Astrocyte (in vitro differentiated cells and primary cell): ENCODE results near the gene NAALADL1. TPM values are rescaled to one million over a fixed set of nuclear protein-coding genes. Genes with fewer than 3 reads are reported as not detected.

Experiments
- DNase-seq: peaks from one replicate; pipeline ENCODE4 v3.0.0-alpha.2; 2010; ENCODE audit warnings: low read depth
- FAIRE-seq: peaks from 2 replicates; lab custom pipeline; 2011; peaks lifted over from hg19 to GRCh38; lab: Jason Lieb, UNC
- H2AFZ ChIP-seq: 2 replicates; pipeline ENCODE4 v1.6.0; 2012; ENCODE audit warnings: low read depth, low read length, inconsistent platforms
- H3K27ac ChIP-seq: 2 replicates; pipeline ENCODE4 v1.5.1; 2011; ENCODE audit warnings: low read depth, low read length, inconsistent platforms
- H3K27me3 ChIP-seq: 2 replicates; pipeline ENCODE4 v1.6.0; 2011; ENCODE audit warnings: low read length, inconsistent platforms; ENCODE audit not compliant: insufficient read depth
- H3K36me3 ChIP-seq: 2 replicates; pipeline ENCODE4 v1.5.1; 2011; ENCODE audit warnings: low read length, inconsistent platforms; ENCODE audit not compliant: insufficient read depth
- H3K4me1 ChIP-seq: 2 replicates; pipeline ENCODE4 v1.5.1; 2011; ENCODE audit warnings: low read length, inconsistent platforms; ENCODE audit not compliant: insufficient read depth
- H3K4me2 ChIP-seq: 2 replicates; pipeline ENCODE4 v1.6.0; 2012; ENCODE audit warnings: low read length, inconsistent platforms
- H3K4me3 ChIP-seq: 2 replicates; pipeline ENCODE4 v1.5.1; 2011; ENCODE audit warnings: low read depth, mild to moderate bottlenecking, low read length, inconsistent platforms; ENCODE audit not compliant: insufficient read depth
- H3K79me2 ChIP-seq: 2 replicates; pipeline ENCODE4 v1.6.0; 2012; ENCODE audit warnings: mild to moderate bottlenecking, low read length, inconsistent platforms; ENCODE audit not compliant: insufficient read depth
- H3K9ac ChIP-seq: 2 replicates; pipeline ENCODE4 v1.6.0; 2012; ENCODE audit warnings: mild to moderate bottlenecking, low read length, inconsistent platforms
- H3K9me3 ChIP-seq: 2 replicates; pipeline ENCODE4 v1.5.1; 2012; ENCODE audit warnings: low read depth, mild to moderate bottlenecking, low read length, inconsistent platforms; ENCODE audit not compliant: insufficient read depth
- H4K20me1 ChIP-seq: 2 replicates; pipeline ENCODE4 v1.6.0; 2012; ENCODE audit warnings: low read length, inconsistent platforms; ENCODE audit not compliant: insufficient read depth
- H3K27ac Mint-ChIP-seq: one replicate; pipeline ENCODE4 v1.8.0; 2021; ENCODE audit warnings: mild to moderate bottlenecking, mixed read lengths; ENCODE audit not compliant: unreplicated experiment
- H3K27me3 Mint-ChIP-seq: one replicate; pipeline ENCODE4 v1.8.0; 2021; ENCODE audit warnings: low read depth, mixed read lengths; ENCODE audit not compliant: unreplicated experiment
- H3K36me3 Mint-ChIP-seq: one replicate; pipeline ENCODE4 v1.8.0; 2021; ENCODE audit warnings: low read depth, mixed read lengths; ENCODE audit not compliant: unreplicated experiment
- H3K4me1 Mint-ChIP-seq: one replicate; pipeline ENCODE4 v1.8.0; 2021; ENCODE audit warnings: low read depth, mixed read lengths; ENCODE audit not compliant: unreplicated experiment
- H3K4me3 Mint-ChIP-seq: one replicate; pipeline ENCODE4 v1.8.0; 2021; ENCODE audit warnings: mild to moderate bottlenecking, moderate library complexity, mixed read lengths; ENCODE audit not compliant: unreplicated experiment
- H3K9me3 Mint-ChIP-seq: one replicate; pipeline ENCODE4 v1.8.0; 2021; ENCODE audit warnings: mild to moderate bottlenecking, mixed read lengths; ENCODE audit not compliant: unreplicated experiment
- EZH2 ChIP-seq: IDR thresholded peaks from 2 replicates; pipeline ENCODE4 v1.6.1; 2012; ENCODE audit warnings: mild to moderate bottlenecking, low read length, inconsistent platforms; ENCODE audit not compliant: insufficient read depth
- total RNA-seq: library from RNA; stranded (reverse); gene quantifications from 2 replicates; pipeline ENCODE4 v1.2.1, GENCODE V29; 2021
- TF ChIP-seq, protein P1 (sequence below): IDR thresholded peaks from 2 replicates; pipeline ENCODE4 v1.5.1; 2011; ENCODE audit warnings: low read depth, mild to moderate bottlenecking, inconsistent platforms, low read length, moderate library complexity; ENCODE audit not compliant: insufficient read depth

NAALADL1 gene
- total RNA-seq, 1 donor from 2014 or later: not detected

GRCh38 chr11:65069217-65069616 lies 10.9 kb upstream of the NAALADL1 start:
- FAIRE-seq: no peak
- TF ChIP-seq EZH2: no peak
- TF ChIP-seq, protein P1, sequence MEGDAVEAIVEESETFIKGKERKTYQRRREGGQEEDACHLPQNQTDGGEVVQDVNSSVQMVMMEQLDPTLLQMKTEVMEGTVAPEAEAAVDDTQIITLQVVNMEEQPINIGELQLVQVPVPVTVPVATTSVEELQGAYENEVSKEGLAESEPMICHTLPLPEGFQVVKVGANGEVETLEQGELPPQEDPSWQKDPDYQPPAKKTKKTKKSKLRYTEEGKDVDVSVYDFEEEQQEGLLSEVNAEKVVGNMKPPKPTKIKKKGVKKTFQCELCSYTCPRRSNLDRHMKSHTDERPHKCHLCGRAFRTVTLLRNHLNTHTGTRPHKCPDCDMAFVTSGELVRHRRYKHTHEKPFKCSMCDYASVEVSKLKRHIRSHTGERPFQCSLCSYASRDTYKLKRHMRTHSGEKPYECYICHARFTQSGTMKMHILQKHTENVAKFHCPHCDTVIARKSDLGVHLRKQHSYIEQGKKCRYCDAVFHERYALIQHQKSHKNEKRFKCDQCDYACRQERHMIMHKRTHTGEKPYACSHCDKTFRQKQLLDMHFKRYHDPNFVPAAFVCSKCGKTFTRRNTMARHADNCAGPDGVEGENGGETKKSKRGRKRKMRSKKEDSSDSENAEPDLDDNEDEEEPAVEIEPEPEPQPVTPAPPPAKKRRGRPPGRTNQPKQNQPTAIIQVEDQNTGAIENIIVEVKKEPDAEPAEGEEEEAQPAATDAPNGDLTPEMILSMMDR: no peak
- Histone ChIP-seq H3K27me3 (no peaks in the 10 kb centered on the region), H3K9ac (no peak overlapping the region), H3K4me1 (no peaks in the 10 kb centered on the region), H3K9me3 (no peaks in the 10 kb centered on the region), H3K4me3 (no peak overlapping the region), H2AFZ (no peak overlapping the region), H3K36me3 (no peaks in the 10 kb centered on the region), H3K79me2 (no peaks in the 10 kb centered on the region), H3K27ac (no peak overlapping the region), H4K20me1 (no peaks in the 10 kb centered on the region), H3K4me2 (no peak overlapping the region)
- Mint-ChIP-seq H3K27me3 (peaks cover 6% of the 10 kb centered on the region), H3K27ac (no peak overlapping the region), H3K4me3 (no peak overlapping the region), H3K9me3 (no peaks in the 10 kb centered on the region), H3K4me1 (no peaks in the 10 kb centered on the region), H3K36me3 (no peaks in the 10 kb centered on the region)
- no peak for DNase-seq

- Mint-ChIP-seq H3K36me3 (no peaks in the 10 kb centered on the region), H3K27me3 (peaks cover 14% of the 10 kb centered on the region), H3K27ac (peak overlapping the region; percentile 18), H3K4me3 (no peak overlapping the region), H3K9me3 (no peaks in the 10 kb centered on the region), H3K4me1 (no peaks in the 10 kb centered on the region)
- Histone ChIP-seq H3K4me3 (no peak overlapping the region), H3K27ac (no peak overlapping the region), H3K4me1 (no peaks in the 10 kb centered on the region), H3K9me3 (no peaks in the 10 kb centered on the region), H3K4me2 (no peak overlapping the region), H3K36me3 (no peaks in the 10 kb centered on the region), H3K79me2 (no peaks in the 10 kb centered on the region), H3K9ac (no peak overlapping the region), H4K20me1 (no peaks in the 10 kb centered on the region), H2AFZ (no peak overlapping the region), H3K27me3 (no peaks in the 10 kb centered on the region)
- TF ChIP-seq, protein P1: no peak
- TF ChIP-seq EZH2: no peak
- FAIRE-seq (no peak), DNase-seq (no peak)
Observed at GRCh38 chr11:65067446-65067845, 9.1 kb upstream of the NAALADL1 start.

DNA sequence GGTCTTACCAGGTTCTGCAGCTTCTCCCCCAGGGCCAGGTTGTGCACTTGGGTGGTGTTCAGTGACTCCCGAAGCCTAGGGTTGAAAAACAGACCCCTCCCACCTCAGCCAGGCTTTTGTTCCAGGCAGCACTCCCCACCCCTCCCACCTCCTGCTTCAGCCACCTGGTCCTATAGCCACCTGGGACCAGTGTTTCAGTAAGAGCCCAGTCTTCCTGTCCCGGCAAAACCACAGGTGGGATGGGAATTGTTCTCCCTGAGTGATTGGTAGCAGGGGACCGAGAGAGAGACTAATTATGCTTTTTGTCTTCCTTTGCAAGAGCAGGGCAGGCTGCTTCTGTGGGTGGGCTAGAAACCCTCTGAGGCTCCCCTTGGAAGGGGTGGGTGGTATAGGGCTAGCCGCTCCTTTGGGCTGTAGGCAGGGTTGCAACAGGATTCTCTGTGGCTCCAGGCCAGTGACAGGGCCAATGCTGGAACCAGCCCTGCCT lies 8.5 kb upstream of the NAALADL1 start:
- Histone ChIP-seq H3K36me3 (no peaks in the 10 kb centered on the region), H2AFZ (no peak overlapping the region), H3K4me1 (no peaks in the 10 kb centered on the region), H3K27ac (no peak overlapping the region), H3K4me3 (no peak overlapping the region), H3K9me3 (no peaks in the 10 kb centered on the region), H3K4me2 (no peak overlapping the region), H3K9ac (no peak overlapping the region), H4K20me1 (no peaks in the 10 kb centered on the region), H3K79me2 (no peaks in the 10 kb centered on the region), H3K27me3 (no peaks in the 10 kb centered on the region)
- H3K27me3 Mint-ChIP-seq: peaks cover 14% of the 10 kb centered on the region
- no peaks in the 10 kb centered on the region for H3K4me1 Mint-ChIP-seq
- no peaks in the 10 kb centered on the region for H3K36me3 Mint-ChIP-seq
- no peaks in the 10 kb centered on the region for H3K9me3 Mint-ChIP-seq
- no peak overlapping the region for H3K27ac Mint-ChIP-seq
- no peak overlapping the region for H3K4me3 Mint-ChIP-seq
- no peak for DNase-seq
- no peak for TF ChIP-seq EZH2
- FAIRE-seq: no peak
